Activated CD8-positive, alpha-beta memory T cell treated with anti-CD3 and anti-CD28 coated beads for 1 hour (primary cell): ENCODE data around the gene MBNL1.

Experiments
- DNase-seq, 2 donors: peaks; one replicate each; pipeline ENCODE4 v3.0.0-alpha.2; 2020; ENCODE audit warnings: low read depth in 1 of 2; ENCODE audit errors: extremely low read depth in 1 of 2

MBNL1 gene

DNA sequence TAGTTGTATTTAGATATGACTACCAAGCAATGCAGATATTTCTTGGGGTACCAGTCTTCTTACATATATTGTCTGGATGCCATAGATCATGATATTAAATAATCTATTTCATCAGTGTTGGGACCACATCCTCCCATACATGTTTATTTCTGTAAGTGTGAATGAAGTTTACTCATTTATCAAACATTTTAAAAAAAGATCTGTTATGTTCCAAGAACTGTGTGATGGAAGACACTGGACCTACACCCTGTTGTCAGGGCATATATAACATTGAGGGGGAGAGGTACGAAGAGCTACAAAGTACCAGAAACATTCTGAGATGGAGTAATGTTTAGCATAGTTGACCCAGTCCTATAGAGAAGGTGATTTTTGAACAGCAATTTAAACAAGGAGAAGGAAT is 26.6 kb downstream of the MBNL1 start:
- DNase-seq, result no peak

DNA sequence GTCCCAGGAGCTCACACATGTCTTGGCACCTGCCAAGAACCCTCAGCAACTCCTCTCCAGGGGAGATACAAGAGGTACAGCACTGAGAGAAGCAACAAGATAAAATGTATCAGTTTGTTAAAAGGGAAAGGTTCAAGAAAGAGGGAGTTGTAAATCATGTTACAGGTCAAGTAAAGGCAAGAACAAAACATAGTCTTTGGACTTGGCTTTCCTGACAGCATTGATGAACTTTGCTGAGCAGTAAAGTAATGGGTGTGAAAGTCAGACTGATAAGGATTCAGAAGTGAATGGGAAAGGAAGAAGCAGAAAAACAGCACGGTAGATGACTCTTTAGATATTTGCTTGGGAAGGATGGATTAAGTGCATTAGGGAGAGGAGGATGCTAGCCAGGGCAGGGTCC is 27.1 kb downstream of the MBNL1 start:
- DNase-seq, result no peak

GRCh38 chr3:152296382-152296781 is 27.7 kb downstream of the MBNL1 start:
- no peak for DNase-seq

DNA sequence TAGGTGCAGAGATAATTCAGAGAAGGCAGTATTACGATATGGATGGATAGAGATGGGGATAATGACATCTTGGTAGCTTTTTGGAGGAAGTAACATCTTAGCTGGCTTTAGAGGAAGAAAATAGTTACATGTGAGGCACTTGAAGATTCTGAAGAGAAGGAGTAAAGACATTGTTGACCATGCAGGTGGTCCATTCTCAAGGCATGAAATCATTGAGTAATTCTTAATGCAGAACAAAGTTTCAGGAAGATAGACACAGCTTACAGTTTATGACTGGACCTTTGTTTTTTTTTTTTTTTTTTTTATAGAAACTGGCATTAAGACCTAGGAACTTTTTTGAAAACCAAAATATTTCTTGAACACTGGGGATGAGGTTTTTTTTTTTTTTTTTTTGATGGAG is 28.2 kb downstream of the MBNL1 start:
- no peak for DNase-seq

DNA sequence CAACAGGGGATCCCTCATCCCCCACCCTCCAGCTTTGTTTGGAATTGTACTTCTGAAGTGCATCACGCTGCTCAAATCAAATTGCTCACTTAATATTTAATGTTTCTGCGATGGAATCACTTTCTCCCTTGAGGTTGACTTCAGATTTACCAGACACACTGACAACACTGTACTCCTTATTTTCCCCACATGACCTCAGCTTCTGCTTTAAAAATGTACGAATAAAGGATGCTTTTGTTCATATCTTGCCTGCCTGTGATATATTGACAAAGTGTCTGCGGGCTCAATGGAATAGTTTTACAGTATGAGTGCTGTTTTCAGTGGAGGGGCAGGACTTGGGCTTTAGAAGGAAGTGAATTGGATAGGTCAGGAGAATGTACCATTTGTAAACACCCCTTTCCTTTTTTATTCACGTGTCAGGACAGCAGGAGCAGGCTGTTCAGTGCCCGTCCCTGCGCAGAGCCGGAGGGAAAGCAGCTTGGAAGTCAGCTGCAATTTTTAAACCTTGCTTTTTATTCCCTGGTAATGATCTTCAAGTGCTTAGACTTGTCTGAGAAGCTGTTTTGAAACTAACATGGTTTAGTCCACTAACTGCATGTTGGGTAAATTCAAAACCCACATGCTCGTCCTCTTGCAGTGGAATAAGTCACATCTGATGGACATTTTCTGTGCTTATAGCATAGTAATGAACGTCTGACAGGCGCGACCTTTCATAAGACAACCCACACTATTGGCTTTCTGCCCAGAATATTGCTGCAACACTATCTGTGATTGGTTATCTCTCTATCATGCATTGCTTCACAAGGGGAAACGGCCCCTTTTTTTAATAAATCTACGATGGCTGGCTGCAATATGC is 29.9 kb downstream of the MBNL1 start:
- peak in 1 of 2 donors; percentile 13 for DNase-seq

- DNase-seq, result peak in 1 of 2 donors; percentile 38
Observed at GRCh38 chr3:152299249-152299976, 30.7 kb downstream of the MBNL1 start.

DNA sequence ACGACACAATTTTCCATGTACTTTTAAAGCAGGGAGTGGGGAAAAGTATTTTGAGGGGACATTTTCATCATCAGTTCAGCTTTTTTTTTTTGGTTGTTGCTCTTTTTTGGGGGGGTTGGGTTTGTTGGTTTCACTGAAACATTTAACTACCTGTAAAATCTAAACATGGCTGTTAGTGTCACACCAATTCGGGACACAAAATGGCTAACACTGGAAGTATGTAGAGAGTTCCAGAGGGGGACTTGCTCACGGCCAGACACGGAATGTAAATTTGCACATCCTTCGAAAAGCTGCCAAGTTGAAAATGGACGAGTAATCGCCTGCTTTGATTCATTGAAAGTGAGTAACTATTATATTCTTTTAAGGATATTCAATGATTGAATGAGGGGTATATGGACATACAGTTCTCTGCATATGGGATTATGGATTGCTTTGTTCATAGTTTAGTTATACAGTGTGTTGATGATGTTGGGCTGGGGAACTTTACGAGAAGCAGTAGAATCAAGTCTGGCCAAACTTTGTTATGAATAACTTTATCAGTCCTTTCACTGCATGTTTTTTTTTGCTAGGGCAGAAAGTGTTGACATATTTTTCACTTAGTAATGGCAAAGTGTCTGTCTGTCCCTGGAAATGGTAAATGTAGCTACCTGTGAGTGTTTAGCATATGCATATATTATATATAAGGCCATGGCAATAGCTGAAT is 31.5 kb downstream of the MBNL1 start:
- DNase-seq, result no peak

DNA sequence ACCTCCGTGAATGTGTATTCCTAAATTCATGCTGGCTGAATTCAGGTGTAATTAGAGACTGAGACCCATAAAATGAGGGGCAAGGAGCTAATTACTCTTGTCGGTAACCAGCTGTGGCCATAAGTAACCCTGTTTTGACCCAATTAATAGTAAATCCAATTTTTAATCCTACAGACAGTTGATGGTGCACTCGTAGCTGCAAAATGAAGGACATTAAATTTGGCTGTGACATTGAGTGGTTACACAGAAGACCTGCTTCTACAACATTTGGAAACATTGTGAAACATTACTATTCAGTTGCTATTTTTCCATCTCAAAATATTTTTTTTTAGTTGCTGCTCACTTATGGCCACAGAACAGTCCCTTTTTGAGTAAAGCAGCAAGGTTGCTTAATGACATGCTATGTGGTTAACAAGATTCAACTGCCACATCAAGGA is 33.0 kb downstream of the MBNL1 start:
- no peak for DNase-seq

- no peak for DNase-seq
Observed at GRCh38 chr3:152302521-152303021, 33.8 kb downstream of the MBNL1 start.

DNA sequence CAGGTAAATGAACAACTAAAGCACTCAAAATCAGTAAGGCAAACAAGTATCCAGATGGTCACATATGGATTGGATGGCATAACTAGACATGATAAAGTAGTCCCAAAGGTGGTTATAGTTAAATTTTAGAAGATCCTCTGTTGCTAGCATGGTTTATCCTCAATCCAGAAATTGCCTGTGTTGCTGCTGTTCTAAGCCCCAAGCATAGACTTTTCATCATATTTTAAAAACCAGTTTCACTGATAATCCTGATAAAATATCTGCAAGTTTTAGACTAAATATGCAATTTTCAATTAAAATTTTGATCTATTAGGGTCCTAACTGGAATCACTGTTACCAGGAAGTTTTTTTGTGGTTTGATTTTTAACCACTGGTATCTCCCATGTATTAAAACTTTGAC is 35.4 kb downstream of the MBNL1 start:
- no peak for DNase-seq

GRCh38 chr3:152305075-152305474 is 36.3 kb downstream of the MBNL1 start:
- no peak for DNase-seq

GRCh38 chr3:152307829-152308474 is 39.2 kb downstream of the MBNL1 start:
- no peak for DNase-seq

GRCh38 chr3:152308475-152308844 is 39.7 kb downstream of the MBNL1 start:
- DNase-seq, result no peak

GRCh38 chr3:152309031-152309430 is 40.3 kb downstream of the MBNL1 start:
- no peak for DNase-seq

DNA sequence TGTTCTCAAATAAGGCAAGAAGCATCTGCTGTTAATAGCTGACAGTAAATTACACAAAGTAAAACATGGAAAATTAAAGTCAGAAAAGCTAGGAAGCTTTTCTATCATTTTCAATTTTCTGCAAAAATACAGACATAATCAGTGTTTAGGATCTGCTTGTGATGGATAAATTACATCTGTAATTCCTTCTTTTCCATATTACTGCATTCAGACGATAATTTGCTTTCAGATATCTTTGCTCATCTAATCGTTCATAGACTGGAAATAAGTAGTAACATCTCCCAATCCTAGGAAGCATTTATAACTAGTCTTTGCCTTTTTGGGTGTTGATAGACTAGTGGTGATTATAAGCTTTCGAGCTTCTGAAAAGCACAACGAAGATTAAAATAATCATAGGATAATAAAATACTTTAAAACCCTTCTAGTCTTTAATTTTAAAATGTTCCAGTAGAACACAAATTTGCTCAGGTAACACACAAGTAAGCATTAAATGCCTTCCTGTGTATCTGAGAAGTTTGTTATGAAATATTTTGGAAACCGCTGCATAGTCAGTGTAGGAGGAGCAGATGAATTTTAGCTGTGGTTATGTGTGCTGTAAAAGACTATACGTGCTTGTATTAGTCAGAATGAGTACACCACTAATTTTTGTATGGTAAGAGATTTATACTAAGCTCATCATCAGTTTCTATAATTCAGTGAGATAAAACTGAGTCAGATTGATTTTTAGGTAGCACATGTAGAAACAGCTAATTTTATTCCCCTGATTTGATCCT is 41.0 kb downstream of the MBNL1 start:
- no peak for DNase-seq

DNA sequence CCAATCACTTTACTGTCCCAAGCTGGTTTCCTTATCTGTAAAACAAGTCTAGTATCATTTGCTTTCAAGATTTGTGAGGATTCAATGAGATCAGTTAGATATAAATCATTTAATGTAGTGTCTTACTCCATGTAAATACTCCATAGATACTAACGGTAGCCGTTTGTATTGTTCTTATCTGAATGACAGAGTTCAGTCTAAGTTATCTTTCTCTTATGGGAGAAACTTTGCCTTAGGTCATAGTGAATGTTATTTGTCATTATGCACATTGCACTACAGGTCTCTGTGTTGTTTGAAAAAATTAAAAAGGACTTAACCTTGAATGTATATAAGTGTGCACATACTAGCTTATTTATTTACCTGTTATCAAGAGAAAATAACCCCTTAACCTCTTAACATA is 44.7 kb downstream of the MBNL1 start:
- DNase-seq, result no peak

DNA sequence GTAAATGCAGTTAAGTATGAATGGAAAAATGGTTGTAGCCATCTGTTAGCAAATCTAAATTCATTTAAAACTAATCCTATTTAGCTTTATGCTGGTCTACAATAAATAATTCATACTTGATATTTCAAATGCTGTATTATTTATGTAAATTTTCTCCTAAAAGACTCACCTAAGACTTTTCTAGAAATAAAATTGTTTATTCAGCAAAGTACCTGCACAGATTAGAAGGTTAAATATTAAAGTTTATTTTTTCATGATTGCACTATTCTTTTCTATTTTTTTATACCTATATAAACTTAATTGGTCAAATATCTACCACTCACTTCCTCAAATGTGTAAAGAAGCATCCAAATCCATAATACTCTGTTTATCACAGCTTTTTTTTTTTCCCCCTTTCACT is 45.2 kb downstream of the MBNL1 start:
- DNase-seq, result no peak

- no peak for DNase-seq
Observed at GRCh38 chr3:152314677-152315353, 46.1 kb downstream of the MBNL1 start.

DNA sequence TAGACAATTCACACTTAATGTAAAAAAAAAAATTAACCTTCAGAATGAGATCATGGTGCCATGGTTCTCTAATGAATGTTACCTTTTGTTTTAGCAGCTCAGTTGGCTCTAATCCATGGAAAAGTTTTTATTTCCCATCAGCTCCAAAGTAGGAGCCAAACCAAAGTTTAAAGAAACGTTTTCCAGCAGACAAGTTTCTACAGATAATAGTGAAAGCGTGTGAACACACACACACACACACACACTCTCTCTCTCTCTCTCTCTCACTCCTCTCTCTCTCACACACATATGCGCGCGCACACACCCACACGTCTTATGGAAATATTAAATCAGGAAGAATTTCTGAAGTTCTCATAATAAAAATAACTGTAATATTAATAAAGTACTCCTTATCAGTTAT is 46.9 kb downstream of the MBNL1 start:
- DNase-seq, result no peak

- DNase-seq, result no peak
Observed at GRCh38 chr3:152316318-152316717, 47.6 kb downstream of the MBNL1 start.
